ENCODE results near the gene SART1.
A peak's percentile ranks its signal among the peaks of the same experiment; 100 is the strongest.
"Not testable (repeated sequence)": the region's sequence is repeated elsewhere in the genome, so short reads cannot be mapped to it uniquely, and the experiment has no call there.

Gene SART1

GRCh38 chr11:65988791-65989592 lies 27.5 kb downstream of the SART1 start:
- peak; percentile 71 to 81 for DNase-seq (ENCODE audit: extremely low read depth in 1 of 2, low read depth in 1 of 2)

- DNase-seq (ENCODE audit: extremely low read depth in 1 of 2, low read depth in 1 of 2), result no peak
These were observed 30.5 kb downstream of the SART1 start for GRCh38 chr11:65992056-65992455.

GRCh38 chr11:65997286-65997685 lies 35.8 kb downstream of the SART1 start:
- DNase-seq (ENCODE audit: extremely low read depth in 1 of 2, low read depth in 1 of 2), result no peak

- peak; percentile 79 to 84 for DNase-seq (ENCODE audit: extremely low read depth in 1 of 2, low read depth in 1 of 2)
These were observed 40.6 kb downstream of the SART1 start, which contains the start of the genes BANF1 and EIF1AD for GRCh38 chr11:66001942-66002647. BANF1 (plus strand) TSS chr11:66002503; CDS start chr11:66003251, 748 bp downstream. EIF1AD (minus strand) TSS chr11:66002157; CDS start chr11:66000389, 1,768 bp downstream.

GRCh38 chr11:66002648-66003225 lies 41.2 kb downstream of the SART1 start:
- DNase-seq (ENCODE audit: extremely low read depth in 1 of 2, low read depth in 1 of 2), result no peak

GRCh38 chr11:66003291-66003690 lies 41.8 kb downstream of the SART1 start:
- no peak for DNase-seq (ENCODE audit: extremely low read depth in 1 of 2, low read depth in 1 of 2)

GRCh38 chr11:66004186-66004585 lies 42.7 kb downstream of the SART1 start:
- DNase-seq (ENCODE audit: extremely low read depth in 1 of 2, low read depth in 1 of 2), result no peak

GRCh38 chr11:66006134-66006890 lies 44.8 kb downstream of the SART1 start:
- no peak for DNase-seq (ENCODE audit: extremely low read depth in 1 of 2, low read depth in 1 of 2)

GRCh38 chr11:66006891-66007176 lies 45.3 kb downstream of the SART1 start:
- DNase-seq (ENCODE audit: extremely low read depth in 1 of 2, low read depth in 1 of 2), result no peak

- DNase-seq (ENCODE audit: extremely low read depth in 1 of 2, low read depth in 1 of 2), result no peak
These were observed 45.7 kb downstream of the SART1 start for GRCh38 chr11:66007201-66007634.

- no peak for DNase-seq (ENCODE audit: extremely low read depth in 1 of 2, low read depth in 1 of 2)
These were observed 46.5 kb downstream of the SART1 start for GRCh38 chr11:66008095-66008467.

GRCh38 chr11:66008468-66009101 lies 47.1 kb downstream of the SART1 start:
- no peak for DNase-seq (ENCODE audit: extremely low read depth in 1 of 2, low read depth in 1 of 2)

GRCh38 chr11:66010036-66010435 lies 48.5 kb downstream of the SART1 start:
- not testable (repeated sequence) for DNase-seq (ENCODE audit: extremely low read depth in 1 of 2, low read depth in 1 of 2)

- no peak for DNase-seq (ENCODE audit: extremely low read depth in 1 of 2, low read depth in 1 of 2)
These were observed 49.8 kb downstream of the SART1 start for GRCh38 chr11:66011239-66011784.

GRCh38 chr11:66011785-66012303 lies 50.3 kb downstream of the SART1 start, which contains the start of gene CST6:
CST6 (plus strand) TSS chr11:66012008; CDS start chr11:66012045, 37 bp downstream.
- no peak for DNase-seq (ENCODE audit: extremely low read depth in 1 of 2, low read depth in 1 of 2)

GRCh38 chr11:66012371-66012945 lies 50.9 kb downstream of the SART1 start:
- DNase-seq (ENCODE audit: extremely low read depth in 1 of 2, low read depth in 1 of 2), result no peak

- DNase-seq (ENCODE audit: extremely low read depth in 1 of 2, low read depth in 1 of 2), result no peak
These were observed 51.6 kb downstream of the SART1 start for GRCh38 chr11:66012946-66013761.

- DNase-seq (ENCODE audit: extremely low read depth in 1 of 2, low read depth in 1 of 2), result no peak
These were observed 52.2 kb downstream of the SART1 start for GRCh38 chr11:66013762-66014100.
